GM10266 (cell line): ENCODE data around the gene C17orf113.

Source experiments
- DNase-seq: peaks from one replicate; pipeline ENCODE4 v3.0.0; 2012; ENCODE audit errors: extremely low spot score
- CTCF ChIP-seq: IDR thresholded peaks from 2 replicates; pipeline ENCODE4 v1.5.1; 2012; ENCODE audit warnings: mild to moderate bottlenecking, low read depth; ENCODE audit not compliant: control insufficient read depth, insufficient read depth; ENCODE audit errors: missing control alignments

C17orf113 gene

GRCh38 chr17:41989702-41990419, 60.5 kb downstream of the C17orf113 start:
- DNase-seq: no peak
- TF ChIP-seq CTCF: no peak

GRCh38 chr17:41988418-41988817, 62.0 kb downstream of the C17orf113 start:
- DNase-seq: no peak
- TF ChIP-seq CTCF: no peak
